HL-60 (cell line): ENCODE measurements around the gene ZFYVE9.
"Not testable (repeated sequence)": the region's sequence is repeated elsewhere in the genome, so short reads cannot be mapped to it uniquely, and the experiment has no call there.

ENCODE experiments used
- DNase-seq, 2 experiments: peaks; one replicate each; pipeline ENCODE4 v3.0.0-alpha.2; 2010 to 2020; ENCODE audit warnings: low read depth in 1 of 2, low spot score in 1 of 2
- H3K27ac ChIP-seq: fragments of 250-450 bp; sonication (Bioruptor Pico); replicated peaks from 2 replicates; pipeline ENCODE4 v1.5.1; 2020; ENCODE audit warnings: mild to moderate bottlenecking, moderate library complexity
- H3K27me3 ChIP-seq: fragments of 250-450 bp; sonication (Bioruptor Pico); 2 replicates; pipeline ENCODE4 v1.5.1; 2021; ENCODE audit warnings: mild to moderate bottlenecking, moderate library complexity; ENCODE audit not compliant: insufficient read depth, poor library complexity, severe bottlenecking
- H3K4me3 ChIP-seq: replicated peaks from 2 replicates; pipeline ENCODE4 v1.5.1; 2011; ENCODE audit warnings: mild to moderate bottlenecking, control low read depth, low read length; ENCODE audit not compliant: insufficient read depth
- GABPA ChIP-seq: IDR thresholded peaks from 2 replicates; pipeline ENCODE4 v1.6.1; 2012; ENCODE audit warnings: low read depth
- POLR2AphosphoS5 ChIP-seq: IDR thresholded peaks from 2 replicates; pipeline ENCODE4 v1.6.1; 2012; ENCODE audit warnings: low read depth
- SPI1 ChIP-seq: IDR thresholded peaks from 2 replicates; pipeline ENCODE4 v1.6.1; 2012; ENCODE audit warnings: low read depth, mild to moderate bottlenecking, borderline replicate concordance
- TF ChIP-seq, protein P1 (sequence below): IDR thresholded peaks from one replicate; pipeline ENCODE4 v1.5.1; 2011; ENCODE audit warnings: low read length, control low read depth, inconsistent platforms; ENCODE audit not compliant: insufficient read depth
- TF ChIP-seq, protein P2 (sequence below): IDR thresholded peaks from 2 replicates; pipeline ENCODE4 v1.6.1; 2012; ENCODE audit warnings: low read depth; ENCODE audit not compliant: insufficient replicate concordance

Gene ZFYVE9

DNA sequence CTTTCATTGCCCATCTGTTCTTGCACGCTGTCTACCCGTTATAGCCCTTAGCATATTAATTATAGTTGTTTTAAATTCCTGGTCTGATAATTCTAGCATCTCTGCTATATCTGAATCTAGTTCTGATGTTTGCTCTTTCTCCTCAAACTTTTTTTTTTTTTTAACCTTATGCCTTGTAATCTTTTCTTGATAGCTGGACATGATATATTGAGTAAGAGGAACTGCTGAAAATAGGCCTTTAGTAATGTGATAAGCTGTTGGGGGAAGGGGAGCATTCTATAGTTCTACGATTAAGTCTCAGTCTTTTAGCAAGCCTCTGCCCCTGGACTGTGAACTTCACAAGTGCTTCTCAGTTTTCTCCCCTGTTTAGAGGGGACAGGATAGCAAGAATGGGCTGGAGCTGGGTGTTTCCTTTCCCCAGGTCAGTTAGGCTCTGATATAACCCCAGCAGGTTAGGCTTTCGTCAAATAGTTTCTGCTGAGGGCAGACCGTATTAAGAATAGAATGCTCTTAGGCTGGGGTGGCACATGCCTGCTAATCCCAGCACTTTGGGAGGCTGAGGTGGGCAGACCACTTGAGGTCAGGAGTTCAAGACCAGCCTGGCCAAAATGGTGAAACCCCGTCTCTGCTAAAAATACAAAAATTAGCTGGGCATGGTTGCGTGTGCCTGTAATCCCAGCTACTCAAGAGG lies 62.2 kb downstream of the ZFYVE9 start:
- TF ChIP-seq, protein P1, sequence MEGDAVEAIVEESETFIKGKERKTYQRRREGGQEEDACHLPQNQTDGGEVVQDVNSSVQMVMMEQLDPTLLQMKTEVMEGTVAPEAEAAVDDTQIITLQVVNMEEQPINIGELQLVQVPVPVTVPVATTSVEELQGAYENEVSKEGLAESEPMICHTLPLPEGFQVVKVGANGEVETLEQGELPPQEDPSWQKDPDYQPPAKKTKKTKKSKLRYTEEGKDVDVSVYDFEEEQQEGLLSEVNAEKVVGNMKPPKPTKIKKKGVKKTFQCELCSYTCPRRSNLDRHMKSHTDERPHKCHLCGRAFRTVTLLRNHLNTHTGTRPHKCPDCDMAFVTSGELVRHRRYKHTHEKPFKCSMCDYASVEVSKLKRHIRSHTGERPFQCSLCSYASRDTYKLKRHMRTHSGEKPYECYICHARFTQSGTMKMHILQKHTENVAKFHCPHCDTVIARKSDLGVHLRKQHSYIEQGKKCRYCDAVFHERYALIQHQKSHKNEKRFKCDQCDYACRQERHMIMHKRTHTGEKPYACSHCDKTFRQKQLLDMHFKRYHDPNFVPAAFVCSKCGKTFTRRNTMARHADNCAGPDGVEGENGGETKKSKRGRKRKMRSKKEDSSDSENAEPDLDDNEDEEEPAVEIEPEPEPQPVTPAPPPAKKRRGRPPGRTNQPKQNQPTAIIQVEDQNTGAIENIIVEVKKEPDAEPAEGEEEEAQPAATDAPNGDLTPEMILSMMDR: no peak
- TF ChIP-seq SPI1: peak; percentile 28
- Histone ChIP-seq H3K4me3 (no peak overlapping the region), H3K27me3 (no peaks in the 10 kb centered on the region), H3K27ac (no peak overlapping the region; the same call in 1 of the 2 replicates)
- DNase-seq: peak in 1 of 2 experiments; percentile 3

DNA sequence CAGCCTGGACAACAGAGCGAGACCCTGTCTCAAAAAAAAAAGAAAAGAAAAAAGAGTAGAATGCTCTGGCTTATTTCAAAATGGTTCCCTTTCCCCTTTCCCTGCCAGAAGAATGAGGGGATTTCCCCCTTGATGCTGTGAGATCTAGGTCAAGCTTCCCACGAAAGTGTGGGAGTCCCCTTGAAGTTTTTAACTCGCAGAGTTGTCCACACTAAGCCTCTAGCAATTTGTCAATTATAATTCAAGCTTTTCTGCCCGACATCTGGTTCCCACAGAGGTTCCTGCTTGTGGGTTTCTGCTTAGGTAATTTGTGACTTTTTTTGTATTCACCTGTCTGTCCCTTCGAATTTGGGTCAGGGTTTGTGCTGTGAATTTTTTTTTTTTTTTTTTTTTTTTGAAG lies 62.8 kb downstream of the ZFYVE9 start:
- Histone ChIP-seq H3K27ac (no peak overlapping the region), H3K27me3 (no peaks in the 10 kb centered on the region), H3K4me3 (no peak overlapping the region)
- TF ChIP-seq, protein P1: no peak
- TF ChIP-seq POLR2AphosphoS5 (no peak), SPI1 (no peak), GABPA (no peak)
- TF ChIP-seq, protein P2, sequence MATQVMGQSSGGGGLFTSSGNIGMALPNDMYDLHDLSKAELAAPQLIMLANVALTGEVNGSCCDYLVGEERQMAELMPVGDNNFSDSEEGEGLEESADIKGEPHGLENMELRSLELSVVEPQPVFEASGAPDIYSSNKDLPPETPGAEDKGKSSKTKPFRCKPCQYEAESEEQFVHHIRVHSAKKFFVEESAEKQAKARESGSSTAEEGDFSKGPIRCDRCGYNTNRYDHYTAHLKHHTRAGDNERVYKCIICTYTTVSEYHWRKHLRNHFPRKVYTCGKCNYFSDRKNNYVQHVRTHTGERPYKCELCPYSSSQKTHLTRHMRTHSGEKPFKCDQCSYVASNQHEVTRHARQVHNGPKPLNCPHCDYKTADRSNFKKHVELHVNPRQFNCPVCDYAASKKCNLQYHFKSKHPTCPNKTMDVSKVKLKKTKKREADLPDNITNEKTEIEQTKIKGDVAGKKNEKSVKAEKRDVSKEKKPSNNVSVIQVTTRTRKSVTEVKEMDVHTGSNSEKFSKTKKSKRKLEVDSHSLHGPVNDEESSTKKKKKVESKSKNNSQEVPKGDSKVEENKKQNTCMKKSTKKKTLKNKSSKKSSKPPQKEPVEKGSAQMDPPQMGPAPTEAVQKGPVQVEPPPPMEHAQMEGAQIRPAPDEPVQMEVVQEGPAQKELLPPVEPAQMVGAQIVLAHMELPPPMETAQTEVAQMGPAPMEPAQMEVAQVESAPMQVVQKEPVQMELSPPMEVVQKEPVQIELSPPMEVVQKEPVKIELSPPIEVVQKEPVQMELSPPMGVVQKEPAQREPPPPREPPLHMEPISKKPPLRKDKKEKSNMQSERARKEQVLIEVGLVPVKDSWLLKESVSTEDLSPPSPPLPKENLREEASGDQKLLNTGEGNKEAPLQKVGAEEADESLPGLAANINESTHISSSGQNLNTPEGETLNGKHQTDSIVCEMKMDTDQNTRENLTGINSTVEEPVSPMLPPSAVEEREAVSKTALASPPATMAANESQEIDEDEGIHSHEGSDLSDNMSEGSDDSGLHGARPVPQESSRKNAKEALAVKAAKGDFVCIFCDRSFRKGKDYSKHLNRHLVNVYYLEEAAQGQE: no peak
- no peak for DNase-seq

DNA sequence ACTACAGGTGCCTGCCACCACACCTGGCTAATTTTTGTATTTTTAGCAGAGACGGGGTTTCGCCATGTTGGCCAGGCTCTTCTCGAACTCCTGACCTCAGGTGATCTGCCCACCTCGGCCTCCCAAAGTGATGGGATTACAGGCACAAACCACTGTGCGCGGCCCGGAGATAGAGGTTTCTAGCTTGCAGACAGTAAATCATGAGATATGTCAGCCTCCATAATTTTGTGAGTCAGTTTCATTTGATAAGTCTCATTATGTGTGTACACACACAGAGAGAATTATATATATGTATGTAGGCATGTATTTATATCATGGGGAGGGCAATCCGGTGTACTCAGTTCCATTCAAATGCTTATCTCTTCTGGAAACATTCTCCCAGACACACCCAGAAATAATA lies 64.8 kb downstream of the ZFYVE9 start:
- not testable (repeated sequence) for H3K27me3 ChIP-seq, H3K27ac ChIP-seq, DNase-seq, H3K4me3 ChIP-seq

DNA sequence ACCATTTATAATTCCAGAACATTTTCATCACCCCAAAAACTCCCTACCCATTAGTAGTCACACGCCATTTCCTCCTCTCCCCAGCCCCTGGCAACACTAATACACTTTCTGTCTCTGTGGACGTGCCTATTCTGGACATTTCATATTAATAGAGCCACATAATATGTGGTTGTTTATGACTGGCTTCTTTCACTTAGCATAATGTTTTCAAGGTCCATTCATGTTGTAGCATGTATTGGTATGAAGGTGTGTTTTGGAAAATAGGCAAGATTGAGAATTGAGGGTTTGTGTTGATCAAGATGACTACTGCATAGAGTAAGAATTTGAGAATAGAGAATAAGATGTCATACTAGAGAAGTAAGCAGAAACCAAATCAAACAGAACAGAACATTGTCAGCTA lies 67.5 kb downstream of the ZFYVE9 start:
- TF ChIP-seq GABPA (no peak), POLR2AphosphoS5 (no peak)
- DNase-seq: no peak
- H3K27ac ChIP-seq: no peak overlapping the region
- H3K4me3 ChIP-seq: no peak overlapping the region
- no peaks in the 10 kb centered on the region for H3K27me3 ChIP-seq

DNA sequence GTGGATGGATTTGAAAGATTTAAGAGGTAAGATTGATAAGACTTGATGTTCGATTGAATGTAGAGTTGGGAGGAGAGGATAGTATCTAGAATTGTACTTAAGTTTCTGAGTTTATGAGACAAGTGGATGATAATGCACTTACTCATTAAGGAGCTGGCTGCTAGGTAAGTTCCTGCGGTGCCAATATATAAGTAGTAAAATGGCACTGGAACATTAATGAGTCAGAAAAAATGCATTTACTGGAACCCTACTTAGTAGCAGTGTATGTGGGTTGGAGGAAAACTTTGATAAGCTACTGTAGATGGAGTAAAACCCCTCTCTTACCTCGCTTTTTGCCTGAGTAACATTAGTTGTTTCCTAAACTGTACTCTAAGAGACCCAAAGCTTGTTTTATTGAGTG lies 68.2 kb downstream of the ZFYVE9 start:
- Histone ChIP-seq H3K4me3 (no peak overlapping the region), H3K27me3 (no peaks in the 10 kb centered on the region), H3K27ac (no peak overlapping the region)
- DNase-seq: no peak
- TF ChIP-seq GABPA: no peak
- TF ChIP-seq, protein P2: no peak
- TF ChIP-seq, protein P1: no peak
- TF ChIP-seq SPI1: no peak
- no peak for TF ChIP-seq POLR2AphosphoS5
